Left forelimb (tissue), 1 donor: ENCODE data around the gene LCE3E.
"Not testable (repeated sequence)": the region's sequence is repeated elsewhere in the genome, so short reads cannot be mapped to it uniquely, and the experiment has no call there.

Experiments used
- DNase-seq: peaks from one replicate; pipeline ENCODE4 v3.0.0-alpha.2; 2018; ENCODE audit warnings: low spot score

LCE3E gene

DNA sequence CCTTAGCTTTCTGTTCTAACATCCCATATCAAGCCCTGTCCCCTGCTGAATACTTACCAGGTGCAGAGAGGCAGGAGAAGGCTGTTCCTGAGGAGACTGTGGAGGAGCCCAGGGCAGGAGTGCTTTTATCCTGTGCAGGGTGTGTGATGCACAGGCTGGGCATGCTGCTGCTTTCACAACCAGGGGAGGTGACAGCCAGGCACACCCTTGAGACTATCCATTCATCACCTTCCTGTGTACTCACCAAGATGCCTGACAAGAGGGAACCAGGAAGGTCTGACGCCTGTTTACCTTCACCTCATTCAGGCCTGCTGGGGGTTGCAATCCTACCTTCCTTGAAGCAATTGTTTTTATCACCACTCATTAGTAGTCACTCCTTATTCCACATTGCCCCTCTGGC, at the start of gene LCE3E:
Gene LCE3E, minus strand, starts transcription at position 100 of the 400 bp plus-strand sequence. CDS start 572 bp downstream, outside the sequence.
- no peak for DNase-seq

DNA sequence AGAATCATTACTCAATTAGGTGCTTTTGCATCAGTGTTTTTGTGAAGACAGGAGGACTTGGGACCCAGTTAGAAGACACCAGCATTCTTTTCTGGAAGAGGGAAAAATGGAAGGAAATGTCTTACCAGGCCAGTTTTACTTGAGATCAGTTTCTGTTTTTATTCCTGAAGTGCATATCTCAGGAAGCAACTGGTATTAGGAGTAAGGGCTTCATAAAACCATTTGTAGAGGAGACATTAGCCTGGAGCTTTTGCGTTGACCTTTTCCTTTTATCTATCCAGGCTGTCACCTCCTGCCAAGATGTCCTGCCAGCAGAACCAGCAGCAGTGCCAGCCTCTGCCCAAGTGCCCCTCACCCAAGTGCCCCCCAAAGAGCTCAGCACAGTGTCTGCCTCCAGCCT, 46.9 kb upstream of the LCE3E start, which contains the start of gene LCE3B:
Gene LCE3B, plus strand, starts transcription at position 301 of the 400 bp plus-strand sequence. Its CDS starts 0 bp downstream, at position 301.
- no peak for DNase-seq

- DNase-seq: no peak
Measured at GRCh38 chr1:152599934-152600333, 33.4 kb upstream of the LCE3E start, which contains the start of gene LCE3C. Gene LCE3C (plus strand): TSS chr1:152600234. CDS start chr1:152600732, 498 bp downstream.

DNA sequence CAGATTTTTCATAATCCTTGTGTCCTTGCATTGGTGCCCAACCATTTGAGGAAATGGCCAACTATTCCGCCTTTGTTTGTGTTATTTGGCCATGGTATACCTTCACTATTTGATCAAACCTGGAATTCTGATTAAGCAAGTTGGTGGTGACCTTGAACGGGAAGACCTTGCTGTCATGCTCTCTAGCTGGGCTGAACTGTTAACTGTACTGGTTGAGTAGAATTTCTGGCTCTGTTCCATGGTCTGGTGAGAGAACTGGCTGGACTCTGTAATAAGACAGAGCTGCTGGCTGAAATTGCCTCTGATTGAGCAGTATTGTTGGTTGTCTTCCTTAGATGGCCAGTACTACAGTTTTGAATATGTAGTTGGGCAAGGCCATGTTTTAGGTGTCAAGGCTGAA, 30.4 kb upstream of the LCE3E start:
- no peak for DNase-seq

DNA sequence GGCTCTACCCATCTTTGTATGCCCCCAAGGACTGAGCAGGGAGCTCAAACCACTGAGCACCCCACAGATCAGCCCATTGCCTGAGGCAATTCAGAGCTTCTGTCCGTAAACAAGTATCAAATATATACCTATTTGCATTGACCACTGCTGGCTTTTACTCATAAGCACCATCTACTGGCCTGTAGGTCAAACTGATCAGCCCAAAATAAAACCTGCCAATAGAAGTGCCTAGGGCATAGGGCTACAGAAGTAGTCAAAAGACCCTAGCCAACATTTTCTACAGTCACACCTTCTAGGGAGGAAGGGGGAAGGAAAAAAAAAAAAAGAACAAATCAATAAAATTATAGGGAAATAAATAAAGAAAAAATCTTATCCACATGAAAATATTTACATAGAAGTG, 19.0 kb upstream of the LCE3E start:
- DNase-seq: no peak

GRCh38 chr1:152582647-152583046, 16.1 kb upstream of the LCE3E start:
- no peak for DNase-seq

DNA sequence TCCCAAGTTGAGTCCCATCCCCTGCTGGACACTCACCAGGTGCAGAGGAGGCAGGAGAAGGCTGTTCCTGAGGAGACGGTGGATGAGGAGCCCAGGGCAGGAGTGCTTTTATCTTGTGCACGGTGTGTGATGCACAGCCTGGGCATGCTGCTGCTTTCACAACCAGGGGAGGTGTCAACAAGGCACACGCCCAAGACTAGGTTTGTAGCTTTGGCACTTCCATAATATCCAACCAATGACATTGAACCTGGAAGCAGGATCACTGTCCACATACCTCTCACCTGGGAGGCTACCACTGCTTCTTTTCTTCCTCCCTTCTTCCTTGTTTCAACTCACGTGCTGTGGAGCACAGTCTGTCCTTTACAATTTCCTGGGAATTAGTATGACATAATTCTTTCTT, 13.9 kb upstream of the LCE3E start, which contains the start of gene LCE3D:
Gene LCE3D, minus strand, starts transcription at position 84 of the 400 bp plus-strand sequence. CDS start 580 bp downstream, outside the sequence.
- DNase-seq: no peak

DNA sequence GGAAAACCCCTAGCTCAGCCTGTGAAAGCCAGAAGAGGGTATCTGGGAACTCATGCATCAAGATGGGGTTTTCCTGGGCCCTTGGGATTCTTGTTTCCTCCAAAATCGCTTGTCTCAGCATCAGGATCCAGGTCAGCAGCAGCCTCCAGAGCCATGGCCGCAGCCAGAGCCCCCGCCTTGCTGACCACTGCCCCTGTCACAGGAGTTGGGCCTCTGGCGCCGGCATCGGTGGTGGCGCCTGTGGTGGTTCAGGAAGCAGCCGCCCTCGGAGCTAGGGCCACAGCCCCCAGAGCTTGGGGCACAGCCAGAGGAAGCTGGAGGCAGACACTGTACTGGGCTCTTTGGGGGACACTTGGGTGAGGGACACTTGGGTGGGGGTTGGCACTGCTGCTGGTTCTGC, 12.9 kb upstream of the LCE3E start:
- DNase-seq: not testable (repeated sequence)

DNA sequence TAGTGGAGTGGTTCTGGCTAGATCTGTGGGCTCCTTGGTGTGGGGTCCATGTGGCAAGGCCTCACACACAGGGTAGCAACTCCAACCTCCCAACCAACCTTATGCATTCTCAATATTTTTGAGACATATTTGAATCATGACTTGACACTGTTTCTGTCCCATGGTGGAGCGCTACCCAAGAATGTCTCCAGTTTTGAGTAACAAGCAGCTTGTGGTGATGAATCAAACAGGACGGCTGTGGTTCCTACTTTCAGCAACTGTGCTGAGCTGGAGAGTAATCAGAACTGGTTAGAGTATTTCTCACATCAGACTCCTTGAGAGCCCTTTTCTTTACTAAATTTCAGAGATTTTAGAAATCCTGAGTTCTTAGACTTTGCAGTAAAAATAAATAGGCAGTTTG, 10.6 kb upstream of the LCE3E start:
- DNase-seq: no peak

GRCh38 chr1:152565535-152566215, 905 bp downstream of the LCE3E start:
- no peak for DNase-seq

GRCh38 chr1:152565115-152565514, 1.5 kb downstream of the LCE3E start:
- DNase-seq: no peak

DNA sequence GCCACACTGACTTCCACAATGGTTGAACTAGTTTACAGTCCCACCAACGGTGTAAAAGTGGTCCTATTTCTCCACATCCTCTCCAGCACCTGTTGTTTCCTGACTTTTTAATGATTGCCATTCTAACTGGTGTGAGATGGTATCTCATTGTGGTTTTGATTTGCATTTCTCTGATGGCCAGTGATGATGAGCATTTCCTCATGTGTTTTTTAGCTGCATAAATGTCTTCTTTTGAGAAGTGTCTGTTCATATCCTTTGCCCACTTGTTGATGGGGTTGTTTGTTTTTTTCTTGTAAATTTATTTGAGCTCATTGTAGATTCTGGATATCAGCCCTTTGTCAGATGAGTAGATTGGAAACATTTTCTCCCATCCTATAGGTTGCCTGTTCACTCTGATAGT, 18.2 kb downstream of the LCE3E start:
- DNase-seq: not testable (repeated sequence)

DNA sequence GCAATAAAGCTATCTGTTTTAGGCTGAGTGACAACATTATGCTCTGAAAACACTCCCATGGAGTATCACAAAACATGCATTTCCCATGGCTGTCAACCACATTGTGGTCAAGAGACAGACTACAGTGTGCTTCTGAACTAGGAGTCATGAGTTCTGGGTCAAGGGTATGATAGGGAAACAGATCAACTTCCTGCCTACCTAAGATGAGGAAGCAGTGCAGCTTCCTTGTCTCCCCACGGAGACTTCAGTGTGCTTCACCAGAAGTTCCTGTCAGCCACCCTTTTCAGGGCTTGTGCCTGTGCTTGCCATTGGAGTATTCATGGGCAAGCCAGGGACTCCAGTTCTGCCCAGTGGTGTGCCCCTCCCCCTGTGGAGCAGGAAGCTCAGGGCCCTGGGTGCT, 19.9 kb downstream of the LCE3E start:
- DNase-seq: no peak

- no peak for DNase-seq
Measured at GRCh38 chr1:152543820-152544219, 22.8 kb downstream of the LCE3E start.

- no peak for DNase-seq
Measured at GRCh38 chr1:152539901-152540300, 26.7 kb downstream of the LCE3E start.

- DNase-seq: no peak
Measured at GRCh38 chr1:152537496-152537895, 29.1 kb downstream of the LCE3E start.

DNA sequence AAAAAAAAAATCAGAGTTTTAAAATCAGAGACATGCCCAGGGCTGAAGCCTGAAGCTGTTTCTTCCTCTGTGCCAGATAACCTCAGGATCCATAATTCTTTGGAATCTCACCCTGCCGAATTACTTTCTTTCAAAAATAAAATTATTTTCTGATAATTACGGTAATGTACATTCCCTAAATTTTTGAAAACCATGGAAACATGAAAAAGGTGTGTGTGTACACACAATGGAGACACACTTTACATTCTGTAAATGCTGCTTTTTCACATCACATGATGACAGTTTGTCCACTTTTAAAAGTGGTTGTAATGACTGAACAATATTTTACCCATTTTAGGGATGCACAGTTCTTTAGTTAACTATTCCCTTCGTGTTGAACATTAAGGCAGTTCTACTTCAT, 30.8 kb downstream of the LCE3E start:
- DNase-seq: no peak

DNA sequence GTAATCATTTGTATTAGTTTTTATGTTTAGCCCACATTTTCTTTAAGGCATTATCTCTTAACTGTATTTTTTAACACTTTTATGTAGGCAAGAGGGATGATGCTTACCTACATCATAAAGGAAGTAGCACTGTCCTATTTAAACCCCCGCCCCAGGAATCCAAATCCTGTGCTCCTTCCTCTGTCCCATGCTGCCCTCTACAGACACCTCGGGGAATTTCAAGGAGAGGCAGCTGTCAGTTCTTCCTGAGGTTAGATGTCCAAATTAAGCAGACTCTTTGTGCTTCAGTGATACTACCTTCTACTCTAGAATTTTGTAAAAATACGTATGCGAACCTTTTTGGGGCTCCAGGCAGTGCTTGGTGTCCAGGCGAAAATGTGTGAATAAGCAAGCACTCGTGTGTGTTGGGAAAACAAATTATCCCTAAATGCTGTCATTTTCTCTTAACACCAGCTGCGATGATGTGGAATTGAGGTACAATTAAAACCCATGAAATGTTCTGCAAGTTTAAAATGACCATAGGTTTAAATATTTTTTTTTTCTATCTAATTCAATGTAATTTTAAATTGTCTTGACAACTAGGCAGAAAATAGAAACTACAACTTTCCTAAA, 33.1 kb downstream of the LCE3E start:
- no peak for DNase-seq

DNA sequence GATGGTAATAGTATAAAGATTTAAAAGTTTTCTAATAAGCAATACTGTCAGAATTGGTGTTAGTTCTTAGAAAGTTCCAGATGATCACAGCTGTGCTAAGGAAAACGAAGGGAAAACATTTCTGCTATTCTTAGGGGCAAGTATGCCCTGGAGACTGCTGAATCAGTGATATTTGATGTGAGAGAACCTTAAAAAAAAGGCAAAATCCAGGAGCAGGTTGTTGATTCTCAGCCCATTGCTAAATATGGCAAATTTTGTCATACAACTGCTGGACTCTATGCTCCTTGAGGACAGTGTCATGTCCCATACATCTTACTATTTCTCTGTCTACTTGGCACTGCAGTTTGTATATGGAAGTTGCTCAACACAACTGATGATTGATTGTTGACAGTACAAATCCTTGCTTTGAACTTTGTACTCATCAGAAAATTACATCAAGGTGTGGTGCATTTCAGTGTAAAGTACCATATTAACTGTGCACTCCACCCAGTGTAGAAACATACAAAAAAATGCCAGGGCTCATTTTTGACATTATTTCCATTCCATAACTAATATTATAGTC, 41.4 kb downstream of the LCE3E start:
- DNase-seq: no peak

DNA sequence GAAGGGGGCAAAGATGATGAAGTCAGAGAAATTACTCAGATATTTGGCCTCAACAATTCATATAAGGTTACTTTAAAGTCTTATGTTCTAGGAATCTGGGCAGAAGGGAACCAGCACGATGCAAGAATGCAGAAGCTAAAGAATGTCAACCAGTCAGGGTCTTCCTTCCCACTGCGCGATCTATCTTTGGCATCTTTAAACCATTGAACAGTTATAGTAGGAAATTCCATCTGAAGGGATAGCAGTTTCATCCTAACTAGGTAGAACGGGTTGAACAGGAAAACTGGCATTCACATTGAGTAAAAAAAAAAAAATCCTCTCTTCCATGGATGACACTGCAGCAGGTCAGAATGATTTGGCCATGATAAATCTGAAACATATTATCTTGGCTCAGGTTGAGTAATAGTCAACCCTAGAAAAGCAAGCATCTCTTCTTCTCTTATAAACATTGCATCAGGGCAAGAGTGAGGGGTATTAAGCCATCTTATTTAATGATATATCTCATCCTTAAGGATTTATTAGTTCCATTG, 46.0 kb downstream of the LCE3E start:
- no peak for DNase-seq

DNA sequence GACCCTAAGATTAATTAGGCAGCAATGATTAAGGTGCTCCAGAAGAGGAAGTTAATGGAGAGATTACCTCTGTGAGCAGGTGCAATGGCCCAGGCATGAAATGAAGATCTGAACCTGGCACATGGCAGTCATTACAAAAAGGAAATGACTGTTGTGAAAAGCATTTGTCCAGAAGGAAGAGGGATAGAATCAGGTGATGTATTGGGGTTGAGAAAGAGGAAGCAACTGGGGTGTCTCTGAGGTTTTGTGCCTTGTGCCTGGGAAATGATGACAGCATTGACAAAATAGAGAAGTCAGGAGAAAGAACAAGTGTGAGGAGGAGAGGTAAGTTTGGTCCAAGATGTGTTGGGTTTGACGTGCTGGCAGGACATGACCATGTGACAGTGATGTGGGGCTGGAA, 46.7 kb downstream of the LCE3E start:
- DNase-seq: no peak

GRCh38 chr1:152517237-152517811, 49.3 kb downstream of the LCE3E start:
- no peak for DNase-seq

- no peak for DNase-seq
Measured at GRCh38 chr1:152516082-152516481, 50.5 kb downstream of the LCE3E start.
